NCI-H128 (cell line): ENCODE measurements around the gene ZFPM1.

Experiments used
- DNase-seq: peaks from one replicate; lab custom pipeline; 2025; ENCODE audit not compliant: unreplicated experiment; lab: John Stamatoyannopoulos, UW

ZFPM1 gene

DNA sequence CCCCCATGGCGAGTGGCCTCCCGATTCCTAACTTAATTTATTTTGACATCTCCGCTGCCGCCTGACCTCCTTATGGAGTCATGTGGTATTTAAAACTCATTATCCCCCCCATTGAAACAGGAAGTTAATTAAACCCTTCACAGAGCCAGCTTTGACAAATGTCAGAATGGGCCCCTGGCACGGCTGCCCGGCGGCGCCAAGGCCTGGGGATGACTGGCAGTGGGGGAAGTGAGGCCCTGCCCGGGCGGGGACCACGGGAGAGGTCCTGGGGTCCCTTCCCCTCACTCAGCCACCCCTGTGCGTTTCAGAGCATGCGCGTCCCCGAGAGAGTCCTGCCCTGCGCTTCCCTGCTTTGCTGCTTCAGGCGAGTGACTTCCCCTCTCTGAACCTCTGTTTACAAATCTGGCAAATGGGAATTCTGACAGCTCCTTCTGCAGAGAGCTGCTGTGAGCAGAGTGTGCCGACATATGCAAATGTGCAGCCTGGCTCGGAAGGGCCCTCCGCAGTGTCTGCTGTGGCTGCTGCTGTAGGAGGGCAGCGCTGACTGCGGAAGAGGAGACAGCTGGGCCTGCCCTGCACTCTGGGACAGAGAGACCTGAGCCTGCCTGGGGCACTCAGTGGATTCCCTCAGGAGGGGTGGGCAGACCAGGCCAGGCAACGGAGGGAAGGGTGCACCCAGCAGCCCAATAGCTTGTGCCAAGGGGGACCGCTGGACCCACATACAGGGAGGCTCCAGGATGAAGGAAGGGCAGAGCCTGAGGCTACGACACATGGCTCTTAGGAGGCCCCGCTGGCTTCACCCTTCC lies 4.4 kb upstream of the ZFPM1 start:
- DNase-seq: no peak

DNA sequence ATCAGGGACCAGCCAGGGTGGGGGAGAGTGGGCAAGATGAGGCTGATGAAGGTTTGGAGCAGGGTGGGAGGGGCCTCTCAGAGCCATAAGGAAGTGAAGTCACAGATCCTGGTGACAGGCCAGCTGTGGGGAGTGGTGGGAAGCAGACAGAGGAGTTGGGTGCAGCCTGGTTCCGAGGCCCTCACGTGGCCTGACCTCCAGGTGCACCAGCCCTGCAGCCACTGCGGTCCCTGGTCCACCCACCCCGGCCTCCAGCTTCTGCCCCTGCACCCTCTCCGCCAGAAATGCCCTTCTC lies 3.9 kb upstream of the ZFPM1 start:
- DNase-seq: no peak

DNA sequence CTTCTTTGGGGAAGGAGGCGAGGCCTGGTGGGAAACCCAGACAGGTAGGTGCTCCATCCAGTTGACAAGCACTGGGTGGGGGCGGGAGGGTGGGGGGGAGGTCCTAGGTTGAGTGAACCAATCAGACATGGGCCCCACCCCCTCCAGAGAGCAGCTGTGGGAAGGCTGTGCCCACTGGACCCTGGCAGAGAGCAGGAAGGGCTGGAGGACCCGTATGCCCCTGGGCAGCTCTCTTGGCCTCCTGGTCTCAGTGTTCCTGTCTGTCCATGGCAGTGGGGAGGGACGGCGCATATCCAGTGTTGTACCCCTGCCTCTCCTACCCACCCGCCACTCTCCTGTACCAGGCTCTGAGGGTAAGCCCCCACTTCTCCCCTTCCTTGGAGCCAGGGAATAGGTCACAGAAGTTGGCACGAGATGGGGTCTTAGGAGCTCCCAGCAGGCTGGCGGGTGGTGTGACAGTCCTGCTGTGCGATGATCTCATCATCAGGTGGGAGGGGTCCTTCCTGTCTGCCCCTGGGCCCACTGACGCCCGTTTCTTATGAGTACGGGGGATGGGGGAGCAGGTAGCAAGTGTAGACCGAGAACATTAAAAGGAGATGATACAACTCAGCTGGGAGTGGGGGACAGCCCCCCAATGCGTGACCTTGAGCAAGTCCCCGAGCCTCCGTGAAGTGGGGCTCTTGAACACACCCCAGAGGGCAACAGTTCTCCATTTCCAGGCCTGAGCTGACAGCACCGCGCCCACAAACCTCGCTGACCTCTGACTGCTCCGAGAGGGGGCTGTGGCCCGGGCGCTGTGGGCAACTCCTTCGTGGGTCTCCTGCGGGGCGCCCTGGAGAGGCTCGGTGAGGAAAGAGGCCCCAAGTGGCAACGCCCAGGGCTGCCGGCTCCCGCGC lies 1.2 kb upstream of the ZFPM1 start:
- DNase-seq: no peak

DNA sequence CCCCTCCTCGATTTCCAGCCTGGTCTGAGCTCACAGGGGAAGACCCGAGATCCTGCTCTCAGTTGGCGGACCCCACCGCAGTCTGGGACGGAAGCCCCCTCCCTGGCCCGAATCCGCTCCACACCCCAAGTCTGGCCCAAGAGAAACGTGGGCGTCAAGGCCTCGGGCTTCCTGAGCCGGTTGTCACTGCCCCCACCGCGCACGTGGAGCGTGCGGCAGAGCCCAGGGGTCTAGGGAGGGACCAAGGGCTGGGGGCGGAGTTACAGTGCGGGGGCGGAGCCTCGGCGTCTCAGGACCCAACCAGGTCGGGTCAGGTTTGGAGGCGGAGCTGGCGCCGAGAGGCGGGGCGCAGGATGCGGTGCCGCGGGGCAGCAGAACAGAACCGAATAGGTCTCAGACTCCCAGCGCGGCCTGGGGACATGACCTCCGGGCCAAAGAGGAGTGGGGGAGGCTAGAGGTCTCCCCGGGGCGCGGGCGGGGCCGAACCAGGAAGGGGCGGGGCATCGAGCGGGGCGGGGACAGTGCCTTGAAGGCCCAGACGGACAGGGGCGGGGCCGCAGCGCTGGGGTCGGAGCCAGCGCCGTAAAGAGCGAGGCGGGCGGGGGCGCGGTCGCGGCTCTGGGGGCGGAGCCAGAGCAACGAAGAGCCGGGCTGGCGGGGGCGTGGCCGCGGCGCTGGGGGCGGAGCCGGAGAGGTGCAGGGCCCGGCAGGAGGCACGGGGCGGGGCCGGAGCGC lies 431 bp upstream of the ZFPM1 start:
- peak; percentile 75 for DNase-seq

DNA sequence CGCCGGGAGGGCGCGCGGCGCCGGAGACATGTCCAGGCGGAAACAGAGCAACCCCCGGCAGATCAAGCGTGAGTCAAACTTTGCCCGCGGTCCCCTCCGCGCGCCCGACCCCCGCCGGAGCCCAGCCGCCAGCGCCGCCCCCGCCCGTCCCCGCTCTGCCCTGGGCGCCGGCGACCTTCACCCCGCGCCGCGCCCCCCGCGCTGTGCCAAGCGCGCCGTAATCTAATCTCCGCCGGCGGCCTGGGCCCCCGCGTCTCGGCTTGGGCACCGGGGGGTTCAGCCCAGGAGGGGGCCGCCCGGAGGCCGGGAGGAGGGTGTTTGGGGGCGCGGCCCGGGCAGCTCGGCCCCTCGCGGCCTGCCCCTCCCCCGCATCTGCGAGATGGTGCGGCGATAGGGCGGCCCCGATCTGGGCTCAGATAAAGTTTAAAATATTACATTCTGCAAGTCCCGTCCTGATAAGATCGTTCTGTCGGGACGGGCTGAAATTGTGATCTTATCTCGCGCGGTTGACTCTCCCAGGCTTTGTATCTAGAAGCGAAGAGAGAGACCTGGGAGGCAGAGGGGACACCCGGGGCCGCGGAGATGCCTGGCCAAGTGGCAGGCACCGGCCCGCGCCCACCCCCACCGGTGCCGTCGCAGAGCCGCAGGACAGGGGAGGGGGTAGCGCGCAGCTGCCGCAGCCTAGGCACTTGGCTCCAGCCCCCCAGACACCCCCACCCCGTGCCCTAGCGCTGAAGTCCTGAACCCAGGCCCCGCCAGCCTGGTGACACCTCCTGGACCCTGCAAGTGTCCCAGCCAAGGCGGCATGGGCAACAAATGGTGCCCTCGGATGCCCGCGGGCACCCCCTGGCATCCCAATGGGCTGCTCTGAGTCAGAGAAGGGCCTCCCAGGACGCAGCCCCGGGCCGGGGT lies 787 bp downstream of the ZFPM1 start:
- DNase-seq: no peak

DNA sequence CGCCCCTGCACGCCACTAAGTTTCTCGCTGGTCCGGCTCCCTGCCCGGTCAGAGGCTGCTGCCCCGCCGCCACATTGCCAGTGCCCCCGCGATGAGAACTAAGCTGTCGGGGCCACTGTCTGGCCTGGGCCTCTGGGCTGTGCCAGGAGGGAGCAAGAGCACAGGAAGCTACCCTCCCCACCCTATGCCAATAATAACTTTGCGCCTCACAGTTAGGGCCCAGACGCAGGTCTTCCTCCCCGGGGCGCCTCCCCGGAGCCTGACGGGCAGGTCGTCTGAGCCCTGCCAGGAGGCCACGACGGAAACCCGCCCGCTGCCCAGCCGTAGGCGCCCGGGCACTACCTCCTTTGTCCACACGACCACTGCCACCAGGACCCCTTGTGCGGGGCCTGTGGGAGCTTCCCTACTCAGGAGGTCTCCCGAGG lies 1.5 kb downstream of the ZFPM1 start:
- DNase-seq: no peak

DNA sequence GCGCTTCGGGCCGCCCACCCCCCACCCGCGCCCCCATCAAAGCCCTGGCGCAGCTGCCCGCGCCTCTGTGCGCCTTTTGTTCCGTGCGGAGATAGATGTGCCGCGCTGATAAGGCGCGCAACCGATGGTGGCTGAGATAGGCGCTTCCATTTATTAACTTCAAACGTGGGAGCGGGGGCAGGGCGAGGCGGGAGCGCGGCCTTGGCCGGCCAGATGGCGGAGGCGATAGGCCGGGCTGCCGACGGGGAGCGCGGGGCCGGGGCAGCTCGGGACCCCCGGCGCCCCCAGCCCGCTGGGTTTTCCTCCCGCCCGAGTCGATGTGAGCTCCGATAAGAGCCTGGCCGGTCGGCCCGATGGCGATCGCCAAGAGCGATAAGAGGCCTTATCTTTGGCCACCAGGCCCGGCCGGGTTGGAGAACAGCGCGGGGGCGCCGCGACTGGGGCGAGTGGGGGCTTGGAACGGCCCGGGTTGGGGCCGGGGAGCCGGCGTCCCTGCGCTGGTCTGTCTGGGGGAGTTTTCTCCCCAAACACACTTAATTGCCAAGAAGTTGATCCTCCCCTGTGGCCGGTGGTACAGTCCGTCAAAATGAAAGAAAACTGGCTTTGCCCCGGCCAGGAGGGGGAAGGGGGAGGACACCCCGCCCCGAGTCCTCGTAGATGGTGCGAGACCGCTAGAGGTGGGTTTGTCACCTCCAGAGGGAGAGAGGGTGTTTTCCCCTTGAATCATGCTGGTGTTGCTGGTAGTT lies 2.7 kb downstream of the ZFPM1 start:
- no peak for DNase-seq

DNA sequence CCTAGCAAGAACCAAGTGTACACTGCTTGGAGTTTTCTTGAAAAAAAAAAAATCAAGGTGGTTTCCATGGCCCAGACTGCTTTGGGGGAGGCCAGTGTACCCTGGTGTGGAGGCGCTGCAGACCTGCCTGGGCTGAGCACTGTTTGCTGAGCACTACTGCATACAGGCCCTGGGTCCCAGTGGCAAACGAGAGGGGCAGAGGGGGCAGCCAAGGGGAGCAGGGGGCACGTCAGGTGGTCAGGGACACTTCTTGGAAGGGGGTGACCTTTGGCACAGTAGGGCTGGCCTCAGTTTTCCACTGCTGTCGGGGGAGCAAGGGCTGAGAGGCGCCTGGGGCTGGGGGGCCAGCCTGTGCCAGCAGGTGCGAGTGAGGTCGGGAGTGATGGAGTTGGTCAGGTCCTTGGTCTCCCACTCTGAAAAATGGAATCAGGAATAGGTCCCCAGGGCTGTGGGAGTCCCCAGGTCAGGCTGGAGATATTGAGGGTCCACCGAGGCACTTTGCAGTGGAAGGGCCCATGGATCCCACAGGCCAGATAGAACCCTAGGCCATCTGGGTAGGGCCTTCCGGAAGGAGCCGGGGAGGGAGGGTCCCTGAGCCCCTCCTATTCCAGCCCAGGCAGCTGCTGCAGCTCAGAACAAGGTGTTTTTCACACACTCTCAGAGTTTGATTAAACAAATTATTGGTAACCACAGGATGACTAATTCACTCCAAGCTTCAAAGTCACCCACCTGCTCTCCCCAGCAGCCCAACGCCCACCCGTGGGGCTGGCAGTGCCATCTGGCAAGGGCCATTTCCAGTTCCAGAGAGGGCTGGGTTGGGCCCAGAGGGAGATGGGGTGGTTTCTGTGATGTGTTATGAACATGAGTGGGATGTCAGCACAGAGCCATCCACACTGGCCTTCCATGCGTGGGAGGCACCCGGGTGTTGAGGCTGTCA lies 3.5 kb downstream of the ZFPM1 start:
- DNase-seq: no peak

DNA sequence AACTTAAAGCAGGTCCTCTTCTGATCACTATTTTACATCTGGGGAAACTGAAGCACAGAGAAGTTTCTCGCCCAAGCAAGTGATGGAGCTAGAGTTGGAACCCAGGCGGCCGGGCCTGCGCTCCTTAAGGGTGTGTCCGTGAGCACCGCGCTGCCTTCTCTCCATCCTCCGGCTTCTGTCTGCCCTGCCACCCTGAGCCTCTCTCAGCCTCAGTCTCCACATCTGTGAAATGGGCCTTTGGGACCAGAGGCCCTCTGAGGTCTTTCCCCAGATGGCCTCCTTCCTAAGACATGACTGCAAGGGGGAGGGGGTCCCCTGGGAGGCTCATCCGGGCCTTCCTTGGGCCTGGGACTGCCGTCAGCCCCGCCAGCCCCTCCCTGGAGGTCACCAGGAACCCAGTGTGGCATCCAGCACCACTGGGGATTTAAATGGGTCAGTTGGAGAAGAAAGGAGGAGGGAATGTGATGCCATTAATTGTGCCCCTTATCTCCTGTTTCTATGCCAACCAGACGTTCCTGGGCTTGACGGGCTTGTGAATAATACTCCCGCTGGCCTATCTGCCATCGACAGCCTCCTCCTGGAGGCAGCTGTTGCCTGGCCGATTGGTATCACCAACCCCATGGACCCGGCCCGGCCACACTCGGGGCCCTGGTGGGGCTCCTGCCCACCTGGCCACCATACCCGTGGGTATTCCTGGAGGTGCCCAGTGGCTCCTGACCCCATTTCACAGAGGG lies 5.1 kb downstream of the ZFPM1 start:
- DNase-seq: no peak

DNA sequence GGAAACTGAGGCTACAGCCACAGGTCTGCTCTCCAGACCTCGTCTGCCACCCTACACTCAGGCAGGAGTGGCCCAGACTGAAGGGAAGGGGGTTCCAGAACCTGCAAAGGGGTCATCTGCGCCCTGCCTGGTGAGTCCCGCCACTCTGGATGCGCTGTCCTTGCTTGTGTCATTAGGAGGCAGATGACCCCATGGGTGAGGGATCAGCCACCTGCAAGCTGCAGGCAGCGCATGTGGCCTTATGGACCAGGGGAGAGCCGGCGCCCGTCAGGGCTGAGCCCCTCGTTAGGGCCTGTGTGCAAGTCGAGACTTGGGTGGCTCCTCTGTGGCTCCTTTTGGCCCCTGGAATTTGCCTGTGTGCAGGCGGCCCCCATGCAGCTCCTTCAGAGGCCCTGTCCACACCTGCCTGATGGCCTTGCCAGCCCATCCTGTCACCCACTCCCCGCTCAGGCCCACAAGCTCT lies 5.7 kb downstream of the ZFPM1 start:
- no peak for DNase-seq

DNA sequence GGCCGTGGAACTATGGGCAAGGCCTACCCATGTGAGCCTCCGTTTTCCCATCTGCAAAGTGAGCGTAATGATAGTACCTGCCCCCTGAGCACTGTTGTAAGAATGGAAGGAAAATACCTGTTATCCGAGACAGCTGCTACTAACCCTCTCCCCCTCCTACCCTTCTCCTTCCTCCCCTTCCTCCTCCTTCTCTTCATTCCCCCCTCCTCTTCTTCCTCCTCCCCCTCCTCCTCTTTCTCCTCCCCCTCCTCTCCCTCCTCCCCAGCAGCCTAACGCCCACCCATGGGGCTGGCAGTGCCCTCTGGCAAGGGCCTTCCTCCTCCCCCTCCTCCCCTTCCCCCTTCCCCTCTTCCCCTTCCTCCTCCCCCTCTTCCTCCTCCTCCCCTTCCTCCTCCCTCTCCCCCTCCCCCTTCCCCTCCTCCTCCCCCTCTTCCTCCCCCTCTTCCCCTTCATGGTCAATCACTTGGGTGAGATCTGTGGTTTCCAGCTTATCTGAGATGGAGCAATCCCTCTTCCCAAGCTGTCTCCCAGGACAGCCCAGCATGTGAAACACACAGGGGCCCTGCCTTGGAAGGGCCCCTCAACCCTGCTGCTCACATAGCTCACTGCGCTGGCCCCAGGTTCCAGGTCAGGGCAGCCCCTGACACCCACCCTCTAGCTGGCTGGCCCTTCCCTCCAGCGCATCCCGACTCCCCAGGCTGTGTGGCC lies 6.4 kb downstream of the ZFPM1 start:
- no peak for DNase-seq

DNA sequence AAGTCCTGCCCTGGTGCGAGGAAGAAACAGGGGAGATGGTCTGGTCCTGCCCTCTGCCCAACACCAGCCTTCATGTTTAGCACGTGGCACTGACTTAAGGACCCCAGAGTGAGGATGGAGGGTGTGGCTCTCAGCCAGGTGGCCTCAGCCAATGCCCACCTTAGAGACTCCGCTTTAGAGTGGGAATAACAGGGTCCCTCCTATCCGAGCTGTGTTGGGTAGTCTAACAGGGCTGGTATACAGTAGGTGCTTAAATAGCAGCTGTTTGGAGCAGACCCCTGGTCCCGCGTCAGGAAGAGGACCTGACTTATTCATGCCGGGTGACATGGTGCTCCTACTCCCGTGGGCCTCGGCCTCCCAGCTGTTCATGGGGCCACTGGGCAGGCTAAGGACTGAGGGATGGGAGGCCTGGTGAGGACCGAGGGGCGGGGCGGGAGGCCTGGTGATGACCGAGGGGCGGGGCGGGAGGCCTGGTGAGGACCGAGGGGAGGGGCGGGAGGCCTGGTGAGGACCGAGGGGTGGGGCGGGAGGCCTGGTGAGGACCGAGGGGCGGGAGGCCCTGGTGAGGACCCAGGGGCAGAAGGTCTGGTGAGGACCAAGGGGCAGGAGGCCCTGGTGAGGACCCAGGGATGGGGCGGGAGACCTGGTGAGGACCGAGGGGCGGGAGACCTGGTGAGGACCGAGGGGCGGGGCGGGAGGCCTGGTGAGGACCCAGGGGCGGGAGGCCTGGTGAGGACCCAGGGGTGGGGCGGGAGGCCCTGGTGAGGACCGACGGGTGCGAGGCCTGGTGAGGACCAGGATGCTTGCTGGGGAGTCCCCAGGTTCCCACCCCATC lies 7.6 kb downstream of the ZFPM1 start:
- DNase-seq: no peak

DNA sequence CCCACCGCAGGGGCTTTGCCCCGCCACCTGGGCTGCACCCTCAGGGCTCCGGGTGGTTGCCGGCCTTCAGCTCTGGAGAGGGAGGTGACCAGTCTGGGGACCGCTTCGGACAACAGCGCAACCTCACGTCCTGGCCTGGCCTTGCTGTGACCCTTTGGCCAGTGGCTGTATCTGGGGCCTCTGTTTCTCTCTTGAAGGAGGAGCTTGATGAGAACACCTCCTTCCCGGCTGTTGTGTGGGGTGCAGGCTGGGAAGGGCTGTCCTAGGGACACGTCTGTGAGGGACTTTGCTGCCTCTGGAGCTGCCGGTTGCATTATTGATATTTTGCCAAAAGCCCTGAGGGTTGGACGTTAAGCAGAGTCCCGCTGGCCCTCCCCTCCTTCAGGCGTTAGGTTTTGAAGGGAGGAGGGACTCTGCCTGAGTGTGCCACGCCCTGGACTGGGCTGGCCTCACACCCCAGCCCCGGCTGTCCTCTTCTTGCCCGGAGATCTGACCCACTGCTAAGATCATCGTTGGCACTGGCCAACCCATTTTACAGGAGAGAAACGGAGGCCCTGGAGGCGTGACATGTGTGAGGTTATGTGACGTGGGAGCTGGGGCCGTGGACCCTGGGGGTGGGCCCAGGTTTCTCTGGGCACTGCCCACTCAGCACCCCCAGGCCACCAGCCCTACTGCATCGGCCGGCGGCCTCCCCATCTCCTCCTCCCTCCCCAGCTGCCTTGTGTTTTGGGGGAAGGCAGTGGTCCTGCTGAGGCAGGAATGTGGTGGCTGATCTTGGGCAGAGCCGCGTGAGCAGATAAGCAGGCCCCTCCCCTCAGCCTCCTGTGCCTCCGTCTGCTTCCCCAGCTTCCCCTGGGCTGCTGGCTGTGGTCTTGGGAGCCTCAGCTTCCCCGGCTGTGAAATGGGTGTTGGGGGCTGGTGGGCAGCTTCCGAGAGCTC lies 8.5 kb downstream of the ZFPM1 start:
- no peak for DNase-seq

DNA sequence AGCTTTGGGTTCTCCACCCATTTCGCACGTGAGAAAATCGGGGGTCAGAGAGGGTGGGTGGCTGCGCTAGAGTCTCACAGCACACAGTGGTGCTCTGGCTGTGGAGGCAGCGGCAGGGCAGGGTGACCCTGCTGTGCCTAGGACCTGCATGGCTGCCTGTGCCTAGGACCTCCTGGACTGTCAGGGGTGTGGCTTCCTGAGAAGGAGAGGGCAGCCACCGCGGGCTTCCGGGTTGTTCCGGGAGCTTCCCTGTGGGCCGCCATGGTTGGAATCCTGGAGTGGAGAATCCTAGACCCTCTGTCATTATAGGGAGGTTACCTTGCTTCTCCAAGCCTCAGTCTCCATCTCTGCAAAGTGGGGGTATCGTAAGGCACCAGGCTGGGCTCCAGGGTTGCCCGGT lies 9.3 kb downstream of the ZFPM1 start:
- no peak for DNase-seq

DNA sequence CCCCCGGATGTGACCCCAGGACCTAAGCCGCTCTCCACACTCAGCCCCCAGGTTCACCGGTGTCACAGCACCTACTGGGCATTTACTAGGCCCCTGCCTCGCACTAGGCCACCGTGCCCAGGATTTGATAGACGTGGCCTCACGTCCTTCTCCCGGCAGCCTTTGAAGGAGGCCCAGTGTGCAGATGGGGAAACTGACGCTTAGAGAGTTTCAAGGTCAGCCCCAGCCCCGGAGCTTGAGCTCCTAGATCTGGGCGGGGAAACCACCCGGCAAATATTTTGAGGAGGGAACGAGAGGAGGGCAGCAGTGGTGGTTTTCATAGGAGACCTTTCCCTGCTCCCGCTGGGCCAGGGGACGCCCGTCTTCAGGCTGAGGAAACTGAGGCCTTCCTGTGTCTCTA lies 10.3 kb downstream of the ZFPM1 start:
- no peak for DNase-seq
